Lung (tissue), 12 donors: ENCODE data around the gene SLC22A23. TPM values are rescaled to one million over a fixed set of nuclear protein-coding genes. Genes with fewer than 3 reads are reported as not detected.

Source experiments
- ATAC-seq: fragments of 200-7000 bp; cut with Tn5 transposase; one replicate; pipeline ENCODE4 v1.9.1; 2020; ENCODE audit warnings: moderate number of reproducible peaks; ENCODE audit not compliant: insufficient read depth, low FRiP score
- DNase-seq, 3 donors: peaks; one replicate each; pipeline ENCODE4 v3.0.0-alpha.2; 2013 to 2017
- H3K27ac ChIP-seq, 2 donors: one replicate each; pipeline ENCODE4 v1.5.1; 2013; ENCODE audit warnings: mild to moderate bottlenecking in 2 of 2, moderate library complexity in 2 of 2, control low read depth in 1 of 2, inconsistent platforms in 1 of 2, low read depth in 1 of 2, low read length in 1 of 2
- H3K27me3 ChIP-seq, 3 donors: one replicate each; pipeline ENCODE4 v1.5.1; 2013; ENCODE audit warnings: low read length in 2 of 3; ENCODE audit not compliant: control insufficient read depth in 3 of 3, insufficient read depth in 3 of 3
- H3K36me3 ChIP-seq, 4 donors: one replicate each; pipeline ENCODE4 v1.5.1; 2013; ENCODE audit warnings: low read length in 4 of 4, mild to moderate bottlenecking in 1 of 4, moderate library complexity in 1 of 4; ENCODE audit not compliant: control insufficient read depth in 4 of 4, insufficient read depth in 4 of 4
- H3K4me1 ChIP-seq, 5 donors: one replicate each; pipeline ENCODE4 v1.5.1; 2013; ENCODE audit warnings: low read length in 5 of 5, mild to moderate bottlenecking in 2 of 5, moderate library complexity in 1 of 5; ENCODE audit not compliant: control insufficient read depth in 5 of 5, insufficient read depth in 5 of 5
- H3K4me3 ChIP-seq: one replicate; pipeline ENCODE4 v1.5.1; 2013; ENCODE audit warnings: mild to moderate bottlenecking, control low read depth, moderate library complexity
- H3K9ac ChIP-seq, 2 donors: one replicate each; pipeline ENCODE4 v1.5.1; 2013; ENCODE audit warnings: low read length in 2 of 2, control low read depth in 1 of 2; ENCODE audit not compliant: insufficient read depth in 1 of 2
- H3K9me3 ChIP-seq, 4 donors: one replicate each; pipeline ENCODE4 v1.5.1; 2013; ENCODE audit warnings: low read length in 3 of 4, mild to moderate bottlenecking in 1 of 4, moderate library complexity in 1 of 4; ENCODE audit not compliant: control insufficient read depth in 4 of 4, insufficient read depth in 3 of 4
- CTCF ChIP-seq: IDR thresholded peaks from 2 replicates; pipeline ENCODE4 v1.5.1; 2012; ENCODE audit warnings: mild to moderate bottlenecking; ENCODE audit errors: control extremely low read depth, extremely low read depth
- WGBS, 2 donors: extraction: QIAGEN DNeasy Blood & Tissue Kit; methylation state at CpG; one replicate each; pipeline ENCODE4 v1.1.7; 2013; 5-methylcytosine and 5-hydroxymethylcytosine counted together
- polyA plus RNA-seq, 2 donors: library from polyadenylated mRNA; stranded (reverse); fragments of 200-250 nt; gene quantifications; one replicate each; pipeline ENCODE4 v1.2.1, GENCODE V29; 2013
- total RNA-seq, 2 donors: library from RNA; depleted of rRNA in 1 of 2; stranded (reverse); fragments of >200 nt in 1 of 2; gene quantifications; one replicate each; pipeline ENCODE4 v1.2.1, GENCODE V29; 2014 to 2021
- donor health status: control.
- donor health status: control.
- donor health status: Bipolar disorder and iron deficiency.
- donor health status: healthy.
- donor health status: DM: yes; HTN: yes; CAD: no.

SLC22A23 gene
- total and polyA plus RNA-seq, 4 donors = 6.6 to 45.6 (median 24.1) TPM

DNA sequence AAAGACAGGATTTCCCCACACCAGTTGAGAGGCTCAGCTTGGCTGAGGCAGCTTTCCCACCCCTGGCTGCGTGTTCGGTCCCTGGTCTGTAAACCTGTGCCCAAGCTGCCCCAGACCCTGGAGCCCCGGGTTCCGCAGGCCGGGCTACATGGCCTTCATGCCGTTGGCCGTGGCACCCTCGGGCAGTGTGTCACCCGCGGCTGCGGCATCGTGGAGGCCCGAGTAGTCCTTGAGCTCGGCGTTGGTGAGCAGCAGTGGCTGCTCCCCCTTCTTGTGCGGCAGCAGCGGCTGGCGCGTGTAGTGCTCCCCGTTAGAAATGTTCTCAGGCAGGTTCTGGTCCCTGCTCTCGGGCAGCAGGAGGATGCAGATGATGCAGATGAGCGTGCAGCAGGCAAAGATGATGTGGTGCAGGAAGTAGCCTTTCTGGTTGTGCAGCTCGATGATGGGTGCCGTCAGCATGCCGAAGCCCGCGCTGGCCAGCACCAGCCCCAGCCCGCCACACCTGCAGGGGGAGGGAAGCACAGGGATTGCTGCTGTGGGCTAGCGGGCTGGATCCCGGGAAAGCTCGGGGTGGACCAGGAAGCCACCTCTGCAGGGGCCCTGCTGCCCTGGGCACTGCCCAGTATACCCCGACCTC is 183.8 kb downstream of the SLC22A23 start:
- no peak for DNase-seq
- no peak for ATAC-seq
- H3K36me3 ChIP-seq = peaks cover 11 to 31% (median 19%) of the 10 kb centered on the region in 4 donors

GRCh38 chr6:3271756-3272155 is 185.1 kb downstream of the SLC22A23 start:
- 93 to 95% methylated on average over 13 of the region's 13 CpGs for whole genome bisulfite sequencing, 2 donors
- no peak for ATAC-seq
- TF ChIP-seq CTCF = no peak

More for the DNA sequence above, 183.8 kb downstream of the SLC22A23 start:
- no peak overlapping the region for H3K9ac ChIP-seq
- TF ChIP-seq CTCF = no peak
- WGBS, 2 donors = 95 to 96% methylated on average over 32 of the region's 32 CpGs
- H3K4me1 ChIP-seq = no peaks in the 10 kb centered on the region
- no peaks in the 10 kb centered on the region for H3K9me3 ChIP-seq
- H3K4me3 ChIP-seq = no peak overlapping the region
- no peaks in the 10 kb centered on the region for H3K27me3 ChIP-seq
- no peak overlapping the region for H3K27ac ChIP-seq

GRCh38 chr6:3270258-3270657 is 186.6 kb downstream of the SLC22A23 start:
- WGBS, 2 donors = 66 to 72% methylated on average over 15 of the region's 15 CpGs
- DNase-seq = no peak
- Histone ChIP-seq H3K27me3 (no peaks in the 10 kb centered on the region), H3K27ac (no peak overlapping the region), H3K4me3 (no peak overlapping the region), H3K9ac (no peak overlapping the region), H3K9me3 (no peaks in the 10 kb centered on the region), H3K36me3 (peaks cover 11 to 37% (median 20%) of the 10 kb centered on the region in 4 donors), H3K4me1 (no peaks in the 10 kb centered on the region)
- peak; percentile 37 for ATAC-seq
- no peak for TF ChIP-seq CTCF

More at GRCh38 chr6:3271756-3272155, 185.1 kb downstream of the SLC22A23 start:
- Histone ChIP-seq H3K4me1 (no peaks in the 10 kb centered on the region), H3K9me3 (no peaks in the 10 kb centered on the region), H3K27ac (no peak overlapping the region), H3K4me3 (no peak overlapping the region), H3K27me3 (no peaks in the 10 kb centered on the region), H3K9ac (no peak overlapping the region), H3K36me3 (peaks cover 11 to 35% (median 20%) of the 10 kb centered on the region in 4 donors)
- DNase-seq = no peak
